Naive thymus-derived CD8-positive, alpha-beta T cell (primary cell): ENCODE data around the gene PPFIA2. TPM values are rescaled to one million over a fixed set of nuclear protein-coding genes. Genes with fewer than 3 reads are reported as not detected.

ENCODE experiments used
- ATAC-seq, 2 donors: fragments of 150-1000 bp; cut with Tn5 transposase in 1 of 2; sonication (Bioruptor Pico), chemical (Tn5 transposase) in 1 of 2; 1 replicate in 1 of 2; 2 replicates in 1 of 2; pipeline ENCODE4 v1.10.0; 2021; ENCODE audit warnings: mild to moderate bottlenecking in 2 of 2, moderate library complexity in 2 of 2
- POLR2A ChIA-PET: fragments of 350-600 bp; sonication (Branson Sonifier 250); formaldehyde crosslinking; loops from one replicate; lab custom pipeline; 2021; ENCODE audit warnings: antibody characterized with exemption; lab: Charles Lee
- DNase-seq, 10 donors: peaks; one replicate each; pipeline versions ENCODE4 v3.0.0 to v3.0.0-alpha.2; 2020 to 2022
- H3K27ac Mint-ChIP-seq, 10 donors: one replicate each; pipeline ENCODE4 v1.8.0; 2020 to 2022; ENCODE audit warnings: mild to moderate bottlenecking in 10 of 10, mixed read lengths in 10 of 10, moderate library complexity in 4 of 10, inconsistent platforms in 1 of 10
- H3K27me3 Mint-ChIP-seq, 5 donors: one replicate each; pipeline ENCODE4 v1.8.0; 2021 to 2022; ENCODE audit warnings: mixed read lengths in 5 of 5
- H3K36me3 Mint-ChIP-seq, 3 donors: one replicate each; pipeline ENCODE4 v1.8.0; 2020 to 2022; ENCODE audit warnings: mixed read lengths in 3 of 3, mild to moderate bottlenecking in 2 of 3, inconsistent platforms in 1 of 3
- H3K4me1 Mint-ChIP-seq, 4 donors: one replicate each; pipeline ENCODE4 v1.8.0; 2021 to 2022; ENCODE audit warnings: mixed read lengths in 4 of 4
- H3K4me3 Mint-ChIP-seq, 10 donors: one replicate each; pipeline ENCODE4 v1.8.0; 2020 to 2022; ENCODE audit warnings: mild to moderate bottlenecking in 10 of 10, mixed read lengths in 10 of 10, moderate library complexity in 6 of 10, inconsistent platforms in 1 of 10
- H3K9me3 Mint-ChIP-seq, 9 donors: one replicate each; pipeline ENCODE4 v1.8.0; 2020 to 2022; ENCODE audit warnings: mixed read lengths in 9 of 9, mild to moderate bottlenecking in 3 of 9, inconsistent platforms in 1 of 9, moderate library complexity in 1 of 9
- polyA plus RNA-seq, 3 donors: library from polyadenylated mRNA; unstranded; fragments of 300-500 nt; fragmentation: Illumina TruSeq; gene quantifications; one replicate each; pipeline ENCODE4 v1.2.3, GENCODE V29; 2021
- total RNA-seq, 8 experiments: library from RNA in 2 of 8; stranded (reverse) in 2 of 8; gene quantifications; one replicate each; pipeline ENCODE4 v1.2.3 and lab custom pipeline; 2021 to 2026

PPFIA2 gene
- total and polyA plus RNA-seq, 5 experiments from 2014 or later, result not detected

DNA sequence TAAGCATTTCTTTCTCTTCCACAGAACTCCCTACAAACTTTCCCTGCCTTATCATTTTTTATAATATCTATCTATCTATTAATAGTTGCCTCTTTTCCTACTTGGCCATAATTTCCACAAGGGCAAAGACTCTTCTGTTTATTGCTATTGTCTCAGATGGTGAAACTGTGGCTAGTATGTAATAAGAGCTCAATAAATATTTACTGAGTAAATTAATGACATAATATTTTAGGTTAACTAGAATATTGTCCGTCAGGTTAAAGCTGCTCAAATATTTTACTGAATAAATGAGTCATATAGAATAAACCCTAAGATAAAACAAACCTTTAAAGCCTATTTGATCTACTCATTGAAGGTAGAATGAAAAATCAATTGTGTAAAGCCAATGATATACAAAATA lies 240.5 kb downstream of the PPFIA2 start:
- no peak for ATAC-seq
- no peak overlapping the region for H3K4me3 Mint-ChIP-seq
- POLR2A ChIA-PET, result no interaction called here
- no peaks in the 10 kb centered on the region for H3K36me3 Mint-ChIP-seq
- peaks cover 0 to 6% (median 3%) of the 10 kb centered on the region in 4 donors for H3K4me1 Mint-ChIP-seq
- H3K9me3 Mint-ChIP-seq, result peaks cover 0 to 12% (median 0%) of the 10 kb centered on the region in 9 donors
- H3K27ac Mint-ChIP-seq, result no peak overlapping the region
- no peak for DNase-seq
- no peaks in the 10 kb centered on the region for H3K27me3 Mint-ChIP-seq

DNA sequence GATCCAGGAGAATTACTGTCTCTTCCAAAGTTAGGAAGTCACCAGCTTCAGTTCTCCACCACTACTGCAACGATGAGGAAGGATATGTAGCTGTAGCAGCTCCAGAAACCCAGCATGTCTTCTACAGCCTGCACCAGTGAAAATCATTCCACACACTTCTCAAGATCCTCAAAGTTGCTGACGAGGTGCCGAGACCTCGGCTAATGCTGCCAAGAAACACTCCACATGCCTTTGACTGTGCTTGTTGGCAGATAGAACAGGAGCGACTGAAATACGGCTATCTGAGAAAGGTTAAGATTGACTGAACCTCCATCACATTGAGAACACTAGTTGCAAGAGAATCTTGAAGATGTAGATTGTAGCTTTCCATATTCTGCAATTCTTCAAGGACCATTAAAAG lies 241.9 kb downstream of the PPFIA2 start:
- Mint-ChIP-seq H3K27ac (no peak overlapping the region), H3K4me1 (peaks cover 0 to 6% (median 3%) of the 10 kb centered on the region in 4 donors), H3K9me3 (peaks cover 0 to 17% (median 0%) of the 10 kb centered on the region in 9 donors), H3K4me3 (no peak overlapping the region), H3K36me3 (no peaks in the 10 kb centered on the region), H3K27me3 (no peaks in the 10 kb centered on the region)
- POLR2A ChIA-PET, result no interaction called here
- ATAC-seq (no peak), DNase-seq (no peak)

DNA sequence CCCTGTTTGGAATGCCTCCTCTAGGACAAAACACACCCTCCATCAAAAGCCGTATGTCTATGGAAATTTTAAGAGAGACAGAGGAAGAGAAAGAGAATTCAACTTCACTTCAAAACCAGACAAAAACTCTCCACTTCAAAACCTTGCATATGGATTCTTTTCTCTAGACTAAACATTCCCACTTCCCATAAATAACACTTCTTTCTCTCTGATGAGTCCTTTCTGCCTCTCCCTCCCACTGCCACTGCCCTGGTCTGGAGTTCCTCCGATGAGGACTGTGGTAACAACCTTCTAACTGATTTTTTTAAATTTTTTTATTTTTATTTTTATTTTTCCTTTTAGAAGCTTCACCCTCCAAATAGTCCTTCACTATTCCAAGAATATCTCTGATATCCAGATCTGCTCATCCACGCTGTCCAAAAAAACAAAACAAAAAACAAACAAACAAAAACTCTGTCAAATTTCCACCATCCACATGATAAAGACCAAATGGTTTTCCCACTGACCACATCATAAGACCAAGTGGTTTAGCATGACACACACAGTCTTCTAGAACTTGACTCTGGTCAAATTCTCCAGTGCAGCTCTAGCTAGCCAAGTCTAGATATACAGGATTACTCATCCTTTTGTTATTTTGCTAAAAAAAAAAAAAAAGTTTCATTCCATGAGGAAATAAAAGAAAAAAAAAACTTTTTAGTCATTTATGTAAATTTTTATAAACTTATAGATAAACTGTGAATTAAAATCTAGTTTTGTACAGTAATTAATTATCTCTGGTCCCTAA lies 256.0 kb downstream of the PPFIA2 start:
- peaks cover 0 to 12% (median 0%) of the 10 kb centered on the region in 9 donors for H3K9me3 Mint-ChIP-seq
- no peak overlapping the region for H3K27ac Mint-ChIP-seq
- H3K4me1 Mint-ChIP-seq, result peaks cover 0 to 1% (median 0%) of the 10 kb centered on the region in 4 donors
- no peak overlapping the region for H3K4me3 Mint-ChIP-seq
- DNase-seq (no peak), ATAC-seq (no peak)
- H3K36me3 Mint-ChIP-seq, result no peaks in the 10 kb centered on the region
- POLR2A ChIA-PET, result no interaction called here
- no peaks in the 10 kb centered on the region for H3K27me3 Mint-ChIP-seq

DNA sequence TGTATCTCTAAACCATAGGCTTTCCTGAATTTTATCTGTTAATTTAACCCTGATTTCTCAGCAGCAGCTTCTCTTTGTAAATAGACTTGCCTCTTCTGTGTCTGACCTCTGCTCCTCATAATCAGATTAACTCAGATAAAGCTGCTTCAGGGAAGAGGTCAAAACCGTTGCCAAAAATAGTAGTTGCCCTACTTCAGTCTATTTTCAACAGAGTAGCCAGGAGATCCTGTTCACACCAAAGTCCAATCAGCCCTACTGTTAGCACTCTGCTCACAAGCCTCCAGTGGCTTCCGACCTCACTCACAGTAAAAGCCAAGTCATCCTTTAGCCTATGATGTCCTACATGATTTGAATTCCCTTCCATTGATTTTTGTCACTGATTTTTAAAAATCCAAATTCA lies 258.4 kb downstream of the PPFIA2 start:
- POLR2A ChIA-PET, result no interaction called here
- Mint-ChIP-seq H3K36me3 (no peaks in the 10 kb centered on the region), H3K4me3 (no peak overlapping the region), H3K9me3 (peaks cover 0 to 12% (median 0%) of the 10 kb centered on the region in 9 donors), H3K4me1 (peaks cover 0 to 1% (median 0%) of the 10 kb centered on the region in 4 donors), H3K27me3 (no peaks in the 10 kb centered on the region), H3K27ac (no peak overlapping the region)
- ATAC-seq (no peak), DNase-seq (no peak)

DNA sequence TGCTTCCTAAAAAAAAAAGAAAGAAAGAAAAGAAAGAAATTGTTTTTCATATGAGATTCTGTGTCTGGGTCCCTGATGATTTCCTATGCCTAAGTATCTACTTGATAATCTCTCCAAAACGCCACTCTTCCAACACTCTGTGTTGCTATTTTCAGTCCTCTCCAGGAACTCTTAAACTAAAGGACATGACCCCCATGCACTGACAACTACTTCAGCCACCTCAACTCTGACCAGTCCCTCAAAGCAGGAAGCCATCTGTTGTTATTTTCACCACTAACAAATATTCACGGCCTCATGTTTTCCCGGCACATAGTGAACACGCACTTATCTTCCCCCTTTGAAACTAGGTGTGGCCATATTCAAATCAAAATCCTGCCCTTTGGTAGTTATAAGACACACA lies 259.3 kb downstream of the PPFIA2 start:
- Mint-ChIP-seq H3K9me3 (peaks cover 0 to 12% (median 0%) of the 10 kb centered on the region in 9 donors), H3K4me1 (peaks cover 0 to 1% (median 0%) of the 10 kb centered on the region in 4 donors), H3K27me3 (no peaks in the 10 kb centered on the region), H3K4me3 (no peak overlapping the region), H3K27ac (no peak overlapping the region), H3K36me3 (no peaks in the 10 kb centered on the region)
- ATAC-seq, result no peak
- POLR2A ChIA-PET, result no interaction called here
- DNase-seq, result no peak

DNA sequence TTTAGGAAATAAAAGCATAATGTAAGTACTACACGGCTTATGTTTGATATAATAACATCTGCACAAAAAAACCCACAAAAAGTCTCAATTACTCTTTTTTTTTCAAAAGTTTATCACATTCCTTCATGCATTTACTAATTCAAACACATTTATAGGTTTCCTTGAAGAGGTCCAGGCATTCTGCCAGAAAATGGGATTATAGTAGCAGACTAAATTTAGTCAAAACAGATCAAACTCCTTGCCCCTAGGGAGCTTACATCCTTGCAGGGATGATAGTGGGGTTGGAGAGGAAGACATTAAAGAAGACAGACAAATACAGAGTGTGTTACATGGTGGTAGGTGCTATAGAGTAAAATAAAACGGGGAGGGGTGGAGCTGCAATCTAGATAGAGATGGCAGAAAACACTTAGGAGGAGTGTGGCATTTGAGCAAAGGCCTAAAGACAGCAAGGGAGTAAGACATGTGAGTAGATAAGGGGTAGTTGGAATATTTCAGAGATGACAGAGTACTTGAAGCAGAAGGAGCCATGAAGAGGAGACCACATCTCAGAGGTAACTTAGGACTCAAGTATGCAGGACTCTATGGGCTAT lies 266.9 kb downstream of the PPFIA2 start:
- H3K27ac Mint-ChIP-seq, result no peak overlapping the region
- POLR2A ChIA-PET, result no interaction called here
- no peaks in the 10 kb centered on the region for H3K9me3 Mint-ChIP-seq
- peaks cover 0 to 6% (median 0%) of the 10 kb centered on the region in 5 donors for H3K27me3 Mint-ChIP-seq
- no peak for DNase-seq
- H3K36me3 Mint-ChIP-seq, result no peaks in the 10 kb centered on the region
- H3K4me3 Mint-ChIP-seq, result no peak overlapping the region
- no peak for ATAC-seq
- no peaks in the 10 kb centered on the region for H3K4me1 Mint-ChIP-seq

DNA sequence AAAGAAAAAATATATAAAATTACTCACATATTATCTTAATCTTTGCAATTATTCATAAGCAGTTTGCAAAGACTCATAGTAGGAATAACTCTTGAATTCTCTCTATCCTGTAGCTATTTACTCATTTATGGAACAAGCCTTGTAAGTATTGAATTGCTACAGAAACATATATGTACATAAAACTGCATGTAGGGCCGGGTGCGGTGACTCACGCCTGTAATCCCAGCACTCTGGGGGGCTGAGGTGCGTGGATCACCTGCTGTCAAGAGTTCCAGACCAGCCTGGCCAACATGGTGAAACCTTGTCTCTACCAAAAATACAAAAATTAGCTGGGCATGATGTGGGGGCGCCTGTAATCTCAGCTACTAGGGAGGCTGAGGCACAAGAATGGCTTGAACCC lies 286.2 kb downstream of the PPFIA2 start:
- POLR2A ChIA-PET, result no interaction called here
- Mint-ChIP-seq H3K36me3 (no peaks in the 10 kb centered on the region), H3K27me3 (no peaks in the 10 kb centered on the region), H3K9me3 (peaks cover 0 to 10% (median 4%) of the 10 kb centered on the region in 9 donors), H3K27ac (no peak overlapping the region), H3K4me1 (no peaks in the 10 kb centered on the region), H3K4me3 (no peak overlapping the region)
- no peak for ATAC-seq
- DNase-seq, result no peak

DNA sequence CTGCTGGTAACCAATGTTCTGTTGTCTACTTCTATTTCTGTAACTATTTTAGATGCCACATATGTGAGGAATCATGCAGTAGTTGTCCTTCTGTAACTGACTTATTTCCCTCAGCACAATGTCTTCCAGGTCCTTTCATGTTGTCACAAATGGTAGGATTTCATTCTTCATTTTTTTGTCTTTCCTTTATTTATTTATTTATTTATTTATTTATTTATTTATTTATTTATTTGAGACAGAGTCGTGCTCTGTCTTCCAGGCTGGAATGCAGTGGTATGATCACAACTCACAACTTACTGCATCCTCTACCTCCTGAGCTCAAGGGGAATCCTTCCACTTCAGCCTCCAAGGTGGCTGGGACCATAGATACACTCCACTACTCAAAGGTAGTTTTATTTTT lies 288.2 kb downstream of the PPFIA2 start:
- no peaks in the 10 kb centered on the region for H3K4me1 Mint-ChIP-seq
- peaks cover 0 to 5% (median 0%) of the 10 kb centered on the region in 9 donors for H3K9me3 Mint-ChIP-seq
- no peaks in the 10 kb centered on the region for H3K27me3 Mint-ChIP-seq
- ATAC-seq, result no peak
- no peak overlapping the region for H3K27ac Mint-ChIP-seq
- no peak overlapping the region for H3K4me3 Mint-ChIP-seq
- POLR2A ChIA-PET, result no interaction called here
- no peaks in the 10 kb centered on the region for H3K36me3 Mint-ChIP-seq
- DNase-seq, result no peak

DNA sequence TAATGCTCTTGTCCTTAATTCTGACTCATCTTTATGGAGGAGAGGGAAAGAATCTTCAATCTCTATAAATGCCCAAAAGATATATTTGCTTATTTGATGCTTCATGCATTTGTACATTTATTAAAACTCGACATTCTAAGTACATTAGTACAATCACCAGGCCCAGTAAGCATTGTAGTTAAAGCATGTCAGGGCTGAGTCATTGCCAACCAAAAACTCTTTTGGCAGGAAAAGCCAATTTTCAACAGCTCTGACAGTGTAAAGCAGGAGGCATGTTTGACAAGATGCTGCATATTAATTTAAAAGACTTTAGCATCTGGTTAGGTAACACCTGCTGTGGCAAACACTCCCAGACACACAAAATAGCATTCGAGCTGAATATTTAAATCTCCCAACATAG lies 290.9 kb downstream of the PPFIA2 start:
- DNase-seq, result no peak
- Mint-ChIP-seq H3K9me3 (peaks cover 0 to 5% (median 0%) of the 10 kb centered on the region in 9 donors), H3K36me3 (no peaks in the 10 kb centered on the region), H3K4me3 (no peak overlapping the region), H3K27me3 (no peaks in the 10 kb centered on the region), H3K4me1 (no peaks in the 10 kb centered on the region), H3K27ac (no peak overlapping the region)
- no peak for ATAC-seq
- POLR2A ChIA-PET, result no interaction called here

DNA sequence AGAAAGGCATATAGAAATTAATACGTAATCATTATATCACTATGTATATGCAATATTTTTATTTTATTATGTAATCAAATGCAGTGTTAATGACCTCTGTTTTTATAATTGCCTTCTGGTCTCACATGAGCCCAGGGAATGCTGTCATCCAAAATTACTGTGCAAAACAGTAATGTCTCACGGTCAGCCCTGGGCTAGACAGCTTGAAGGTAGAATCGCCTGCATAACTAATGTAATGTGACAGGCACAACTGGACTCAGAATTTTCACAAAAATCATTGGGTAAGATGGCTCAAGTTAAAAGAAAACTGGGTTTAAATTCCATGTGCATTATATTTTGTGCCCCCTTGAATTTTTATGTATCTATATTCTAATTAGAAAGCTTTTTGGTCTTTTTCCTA lies 293.3 kb downstream of the PPFIA2 start:
- no peak overlapping the region for H3K4me3 Mint-ChIP-seq

DNA sequence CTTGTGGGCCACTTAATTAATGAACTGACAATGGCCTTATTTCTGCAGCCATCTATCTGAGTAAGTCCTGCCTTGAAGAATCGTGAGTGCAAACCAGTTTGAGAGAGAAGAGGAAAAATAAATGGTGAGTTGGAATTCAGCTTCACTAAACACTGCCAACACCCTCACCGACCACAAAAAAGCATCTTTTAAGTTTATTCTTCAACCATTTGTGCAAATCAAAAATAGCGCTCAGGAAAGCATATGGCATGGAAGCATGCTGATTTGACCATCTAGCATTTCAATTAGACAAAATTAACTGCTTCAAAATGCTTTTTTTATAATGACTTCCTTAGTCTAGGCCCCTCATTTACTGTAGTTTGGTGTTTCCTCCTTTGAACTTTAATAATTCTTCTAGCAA lies 294.0 kb downstream of the PPFIA2 start:
- H3K27me3 Mint-ChIP-seq, result no peaks in the 10 kb centered on the region
- no peak for ATAC-seq
- no peak overlapping the region for H3K27ac Mint-ChIP-seq
- H3K9me3 Mint-ChIP-seq, result peaks cover 0 to 5% (median 0%) of the 10 kb centered on the region in 9 donors
- DNase-seq, result no peak
- no peaks in the 10 kb centered on the region for H3K36me3 Mint-ChIP-seq
- H3K4me3 Mint-ChIP-seq, result no peak overlapping the region
- H3K4me1 Mint-ChIP-seq, result no peaks in the 10 kb centered on the region
- POLR2A ChIA-PET, result no interaction called here

More for the DNA sequence above, 293.3 kb downstream of the PPFIA2 start:
- Mint-ChIP-seq H3K9me3 (peaks cover 0 to 7% (median 0%) of the 10 kb centered on the region in 9 donors), H3K4me1 (no peaks in the 10 kb centered on the region), H3K27ac (no peak overlapping the region), H3K36me3 (no peaks in the 10 kb centered on the region), H3K27me3 (no peaks in the 10 kb centered on the region)
- no peak for DNase-seq
- ATAC-seq, result no peak
- POLR2A ChIA-PET, result no interaction called here

DNA sequence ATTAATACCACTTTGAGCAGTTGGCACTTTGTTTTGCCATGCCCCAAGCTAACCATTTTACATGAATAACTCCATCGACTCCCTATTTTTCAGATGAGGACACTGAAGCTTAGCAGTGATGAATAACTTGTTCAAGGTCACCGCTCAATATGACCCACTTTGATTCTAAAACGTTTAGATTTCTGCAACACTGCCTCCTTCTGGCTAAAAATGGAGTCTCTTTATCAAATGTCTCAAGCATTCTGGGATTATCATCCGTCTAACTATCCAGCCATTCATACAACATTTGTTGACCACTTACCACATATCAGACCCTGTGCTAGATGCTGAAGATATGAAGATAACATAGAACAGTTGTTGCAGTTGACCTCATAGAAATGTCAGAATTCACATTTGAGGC lies 298.0 kb downstream of the PPFIA2 start:
- no peak for ATAC-seq
- Mint-ChIP-seq H3K4me3 (no peak overlapping the region), H3K27ac (no peak overlapping the region), H3K36me3 (no peaks in the 10 kb centered on the region), H3K9me3 (peaks cover 0 to 4% (median 0%) of the 10 kb centered on the region in 9 donors), H3K27me3 (peaks cover 0 to 1% (median 0%) of the 10 kb centered on the region in 5 donors), H3K4me1 (no peaks in the 10 kb centered on the region)
- POLR2A ChIA-PET, result no interaction called here
- DNase-seq, result no peak

DNA sequence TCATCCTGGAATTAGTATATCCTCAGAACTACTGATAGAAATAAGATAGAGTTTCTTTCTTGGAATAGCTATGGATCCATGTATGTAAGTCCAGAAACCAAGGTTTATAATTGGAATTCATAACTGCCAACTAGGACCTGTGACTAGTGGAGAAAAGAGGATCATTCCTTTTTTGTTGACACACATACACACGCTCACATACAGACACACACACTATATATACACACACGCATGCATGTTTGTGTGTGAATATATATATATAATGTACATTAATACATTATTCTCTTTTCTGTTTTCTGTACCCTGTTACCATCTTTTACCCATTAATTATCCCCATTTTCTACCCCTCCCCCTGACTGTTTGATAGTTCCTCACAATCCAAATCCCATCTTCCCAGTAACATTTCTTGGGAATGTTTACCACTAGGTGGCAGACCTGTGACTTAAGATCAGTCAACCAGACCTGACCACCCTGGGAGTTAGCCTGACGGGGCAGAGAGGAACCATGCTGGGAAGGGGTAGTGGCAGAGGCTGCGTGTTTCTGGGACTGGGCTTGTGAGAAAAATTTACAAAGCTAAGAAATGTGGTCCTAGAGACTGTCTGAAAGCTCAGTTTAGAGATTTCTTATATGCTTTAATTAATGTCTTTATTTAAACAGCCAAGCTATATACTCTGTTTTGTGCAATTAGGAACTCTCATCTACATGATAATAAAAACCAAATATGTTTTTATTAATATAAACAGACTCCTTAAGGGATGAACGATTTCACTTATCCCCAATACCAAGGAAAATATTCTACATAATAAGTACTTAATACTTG lies 308.0 kb downstream of the PPFIA2 start:
- DNase-seq, result no peak
- POLR2A ChIA-PET, result no interaction called here
- no peak overlapping the region for H3K4me3 Mint-ChIP-seq
- no peak overlapping the region for H3K27ac Mint-ChIP-seq
- H3K27me3 Mint-ChIP-seq, result no peaks in the 10 kb centered on the region
- H3K4me1 Mint-ChIP-seq, result no peaks in the 10 kb centered on the region
- peaks cover 0 to 3% (median 0%) of the 10 kb centered on the region in 9 donors for H3K9me3 Mint-ChIP-seq
- H3K36me3 Mint-ChIP-seq, result no peaks in the 10 kb centered on the region
- no peak for ATAC-seq
